ENCODE measurements around the gene ADGRF3.

- no peak for TF ChIP-seq CTCF (IDR thresholded peaks at IDR 0.05)
- TF ChIP-seq POLR2A (IDR thresholded peaks at IDR 0.05), result no peak
These were observed 56.6 kb downstream of the ADGRF3 start for GRCh38 chr2:26290001-26290400.
